ENCODE results near the gene HS6ST2.

Gene HS6ST2

DNA sequence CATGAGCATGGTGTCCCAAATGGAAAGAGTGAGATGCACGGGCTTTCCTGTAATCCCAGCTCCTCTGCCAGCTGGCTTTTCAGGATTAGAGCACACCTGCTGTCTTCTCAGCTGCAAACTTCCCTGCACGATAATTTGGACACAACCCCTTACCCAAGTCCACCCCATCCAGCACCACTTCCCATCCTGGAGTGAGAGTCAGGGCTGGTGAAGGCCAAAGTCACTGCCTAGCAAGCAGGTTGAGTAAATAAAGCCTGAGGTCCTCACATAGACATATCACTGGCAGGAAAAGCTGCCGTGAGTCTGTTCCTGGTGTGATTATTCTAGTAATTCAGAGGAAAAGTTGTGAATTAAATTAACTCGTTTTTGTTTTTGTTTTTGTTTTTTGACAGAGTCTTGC is 355.7 kb downstream of the HS6ST2 start:
- Histone ChIP-seq H3K4me1 (ENCODE audit: insufficient read depth, poor library complexity, severe bottlenecking) (no peaks in the 10 kb centered on the region), H3K36me3 (ENCODE audit: low read depth) (no peaks in the 10 kb centered on the region), H3K9me3 (ENCODE audit: severe bottlenecking) (no peaks in the 10 kb centered on the region), H3K4me3 (ENCODE audit: severe bottlenecking) (no peak overlapping the region), H3K27ac (ENCODE audit: poor library complexity, severe bottlenecking) (no peak overlapping the region), H3K27me3 (ENCODE audit: insufficient read depth, poor library complexity, severe bottlenecking) (no peaks in the 10 kb centered on the region)
- TF ChIP-seq, protein P1, sequence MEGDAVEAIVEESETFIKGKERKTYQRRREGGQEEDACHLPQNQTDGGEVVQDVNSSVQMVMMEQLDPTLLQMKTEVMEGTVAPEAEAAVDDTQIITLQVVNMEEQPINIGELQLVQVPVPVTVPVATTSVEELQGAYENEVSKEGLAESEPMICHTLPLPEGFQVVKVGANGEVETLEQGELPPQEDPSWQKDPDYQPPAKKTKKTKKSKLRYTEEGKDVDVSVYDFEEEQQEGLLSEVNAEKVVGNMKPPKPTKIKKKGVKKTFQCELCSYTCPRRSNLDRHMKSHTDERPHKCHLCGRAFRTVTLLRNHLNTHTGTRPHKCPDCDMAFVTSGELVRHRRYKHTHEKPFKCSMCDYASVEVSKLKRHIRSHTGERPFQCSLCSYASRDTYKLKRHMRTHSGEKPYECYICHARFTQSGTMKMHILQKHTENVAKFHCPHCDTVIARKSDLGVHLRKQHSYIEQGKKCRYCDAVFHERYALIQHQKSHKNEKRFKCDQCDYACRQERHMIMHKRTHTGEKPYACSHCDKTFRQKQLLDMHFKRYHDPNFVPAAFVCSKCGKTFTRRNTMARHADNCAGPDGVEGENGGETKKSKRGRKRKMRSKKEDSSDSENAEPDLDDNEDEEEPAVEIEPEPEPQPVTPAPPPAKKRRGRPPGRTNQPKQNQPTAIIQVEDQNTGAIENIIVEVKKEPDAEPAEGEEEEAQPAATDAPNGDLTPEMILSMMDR (IDR thresholded peaks at IDR 0.05; ENCODE audit: poor library complexity, severe bottlenecking): no peak
- DNase-seq (ENCODE audit: low spot score) (no peak), ATAC-seq (ENCODE audit: low read depth) (no peak)

DNA sequence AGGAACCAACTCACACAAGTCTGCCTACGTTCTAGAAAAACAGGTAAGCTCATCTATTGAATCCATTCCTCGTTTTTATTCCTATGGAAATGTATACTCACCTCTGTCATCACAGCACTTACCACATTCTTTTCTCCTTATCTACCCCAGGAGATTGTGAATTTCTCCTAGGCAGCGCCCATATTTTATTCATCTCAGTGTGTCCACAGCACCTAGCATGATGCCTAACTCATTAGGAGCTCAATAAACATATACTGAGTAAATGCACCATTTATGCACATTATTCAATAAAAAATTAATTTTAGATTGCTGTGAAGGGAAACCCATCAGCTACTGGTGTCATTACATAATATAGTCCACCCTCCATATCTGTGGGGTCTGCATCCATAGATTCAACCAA is 363.4 kb downstream of the HS6ST2 start:
- Histone ChIP-seq H3K27ac (ENCODE audit: poor library complexity, severe bottlenecking) (no peak overlapping the region), H3K4me1 (ENCODE audit: insufficient read depth, poor library complexity, severe bottlenecking) (no peaks in the 10 kb centered on the region), H3K9me3 (ENCODE audit: severe bottlenecking) (no peaks in the 10 kb centered on the region), H3K4me3 (ENCODE audit: severe bottlenecking) (no peak overlapping the region), H3K36me3 (ENCODE audit: low read depth) (no peaks in the 10 kb centered on the region), H3K27me3 (ENCODE audit: insufficient read depth, poor library complexity, severe bottlenecking) (no peaks in the 10 kb centered on the region)
- TF ChIP-seq, protein P1 (IDR thresholded peaks at IDR 0.05; ENCODE audit: poor library complexity, severe bottlenecking): no peak
- DNase-seq (ENCODE audit: low spot score) (no peak), ATAC-seq (ENCODE audit: low read depth) (no peak)

DNA sequence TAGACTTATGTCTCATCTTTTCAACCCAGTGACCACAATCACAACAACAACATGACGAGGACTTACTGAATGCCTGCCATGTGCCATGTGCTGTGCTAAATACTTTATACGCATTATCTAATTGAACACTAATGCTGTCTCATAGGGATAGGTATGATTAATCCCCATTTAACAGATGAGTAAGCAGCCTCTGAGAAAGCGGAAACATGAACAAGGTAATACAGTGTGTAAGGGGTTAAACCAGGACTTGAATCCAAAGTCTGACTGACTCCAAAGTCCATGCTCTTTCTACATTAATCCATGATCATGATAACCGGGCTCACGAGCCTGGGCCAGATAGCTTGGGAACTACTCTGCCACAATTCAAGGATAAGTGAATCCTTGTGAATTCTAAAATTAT is 364.3 kb downstream of the HS6ST2 start:
- Histone ChIP-seq H3K4me3 (ENCODE audit: severe bottlenecking) (no peak overlapping the region), H3K9me3 (ENCODE audit: severe bottlenecking) (no peaks in the 10 kb centered on the region), H3K4me1 (ENCODE audit: insufficient read depth, poor library complexity, severe bottlenecking) (no peaks in the 10 kb centered on the region), H3K27ac (ENCODE audit: poor library complexity, severe bottlenecking) (no peak overlapping the region), H3K36me3 (ENCODE audit: low read depth) (no peaks in the 10 kb centered on the region), H3K27me3 (ENCODE audit: insufficient read depth, poor library complexity, severe bottlenecking) (no peaks in the 10 kb centered on the region)
- no peak; the same call in 2 of the 3 replicates for ATAC-seq (ENCODE audit: low read depth)
- TF ChIP-seq, protein P1 (IDR thresholded peaks at IDR 0.05; ENCODE audit: poor library complexity, severe bottlenecking): no peak
- no peak for DNase-seq (ENCODE audit: low spot score)

DNA sequence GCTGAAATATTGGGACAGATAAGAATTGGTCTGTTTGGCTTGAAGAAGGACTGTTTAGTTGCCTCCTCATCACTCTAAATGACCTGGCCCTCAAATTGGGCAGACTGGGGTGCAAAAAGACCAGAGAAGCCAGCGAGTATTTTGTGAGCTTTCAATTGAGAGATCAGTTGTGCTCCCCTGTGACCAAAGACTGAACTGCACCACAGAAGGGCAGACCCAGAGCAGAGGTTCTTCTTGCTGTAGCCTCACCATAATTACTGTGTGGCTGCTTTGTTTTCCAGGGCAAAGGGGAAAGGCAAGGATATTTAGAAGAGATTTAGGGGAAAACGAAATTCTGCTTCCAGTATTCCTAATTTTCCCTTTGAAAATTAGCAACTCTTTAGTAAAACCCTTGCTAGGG is 365.5 kb downstream of the HS6ST2 start:
- Histone ChIP-seq H3K4me1 (ENCODE audit: insufficient read depth, poor library complexity, severe bottlenecking) (no peaks in the 10 kb centered on the region), H3K27ac (ENCODE audit: poor library complexity, severe bottlenecking) (no peak overlapping the region), H3K4me3 (ENCODE audit: severe bottlenecking) (no peak overlapping the region), H3K9me3 (ENCODE audit: severe bottlenecking) (no peaks in the 10 kb centered on the region), H3K27me3 (ENCODE audit: insufficient read depth, poor library complexity, severe bottlenecking) (no peaks in the 10 kb centered on the region), H3K36me3 (ENCODE audit: low read depth) (no peaks in the 10 kb centered on the region)
- peak; percentile 21; the same call in 1 of the 3 replicates for ATAC-seq (ENCODE audit: low read depth)
- no peak for DNase-seq (ENCODE audit: low spot score)
- TF ChIP-seq, protein P1 (IDR thresholded peaks at IDR 0.05; ENCODE audit: poor library complexity, severe bottlenecking): no peak

DNA sequence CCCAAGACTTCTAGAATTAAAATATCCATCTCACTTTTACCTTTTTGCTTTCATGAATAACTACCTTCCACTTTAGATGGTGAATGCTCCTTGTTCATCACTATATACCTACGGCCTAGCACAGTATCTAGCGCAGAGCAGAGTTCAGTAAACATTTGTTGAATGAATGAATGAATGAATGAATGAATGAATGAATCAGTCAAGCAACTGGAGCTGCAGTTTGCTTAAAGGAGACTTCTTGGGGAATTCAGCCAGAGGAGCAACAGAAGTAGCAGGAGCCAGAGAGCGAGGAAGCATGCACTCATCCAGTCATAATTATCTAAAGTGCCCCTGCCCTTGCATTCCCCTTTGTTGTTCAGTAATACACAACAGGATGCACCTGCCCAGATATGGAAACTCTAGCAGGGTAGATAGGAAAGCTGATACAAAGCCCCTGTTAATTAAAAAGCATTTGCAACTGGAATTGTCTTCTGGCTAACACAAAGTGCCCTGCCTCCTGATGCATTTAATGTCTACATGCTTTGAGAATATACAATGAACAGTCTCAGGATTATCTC is 366.6 kb downstream of the HS6ST2 start:
- H3K9me3 ChIP-seq (ENCODE audit: severe bottlenecking): no peaks in the 10 kb centered on the region
- H3K4me3 ChIP-seq (ENCODE audit: severe bottlenecking): no peak overlapping the region
- TF ChIP-seq, protein P1 (IDR thresholded peaks at IDR 0.05; ENCODE audit: poor library complexity, severe bottlenecking): no peak
- DNase-seq (ENCODE audit: low spot score) (no peak), ATAC-seq (ENCODE audit: low read depth) (no peak)
- H3K4me1 ChIP-seq (ENCODE audit: insufficient read depth, poor library complexity, severe bottlenecking): no peaks in the 10 kb centered on the region
- no peaks in the 10 kb centered on the region for H3K27me3 ChIP-seq (ENCODE audit: insufficient read depth, poor library complexity, severe bottlenecking)
- H3K27ac ChIP-seq (ENCODE audit: poor library complexity, severe bottlenecking): no peak overlapping the region
- no peaks in the 10 kb centered on the region for H3K36me3 ChIP-seq (ENCODE audit: low read depth)

Measured in RWPE2 (cell line).